Astrocyte (in vitro differentiated cells and primary cell): Measurements from ENCODE around the gene HAPLN2.

Experiments
- CTCF ChIP-seq: IDR thresholded peaks from 2 replicates; pipeline ENCODE4 v1.5.1; 2011; ENCODE audit warnings: low read depth, mild to moderate bottlenecking, inconsistent platforms, low read length, moderate library complexity; ENCODE audit not compliant: insufficient read depth
- EZH2 ChIP-seq: IDR thresholded peaks from 2 replicates; pipeline ENCODE4 v1.6.1; 2012; ENCODE audit warnings: mild to moderate bottlenecking, low read length, inconsistent platforms; ENCODE audit not compliant: insufficient read depth

GRCh38 chr1:156584813-156585212, 34.4 kb upstream of the HAPLN2 start:
- TF ChIP-seq CTCF (no peak), EZH2 (no peak)
